ENCODE data around the gene CYBA.

- TF ChIP-seq ATF2 (CRISPR knock-in tag; IDR thresholded peaks at IDR 0.05) (no peak), CTCF (CRISPR knock-in tag; IDR thresholded peaks at IDR 0.05) (no peak), JUND (CRISPR knock-in tag; IDR thresholded peaks at IDR 0.05) (no peak), SNRNP70 (IDR thresholded peaks at IDR 0.05; ENCODE audit: low read depth, low read length) (no peak), NCOA1 (CRISPR knock-in tag; IDR thresholded peaks at IDR 0.05) (no peak), HDAC2 (CRISPR knock-in tag; IDR thresholded peaks at IDR 0.05) (no peak), ZNF274 (CRISPR knock-in tag; IDR thresholded peaks at IDR 0.05) (no peak), CEBPB (IDR thresholded peaks at IDR 0.05; ENCODE audit: borderline replicate concordance, low read depth, low read length) (no peak), SMYD3 (CRISPR knock-in tag; IDR thresholded peaks at IDR 0.05) (no peak), RAD21 (CRISPR knock-in tag; IDR thresholded peaks at IDR 0.05) (no peak), ELF4 (CRISPR knock-in tag; IDR thresholded peaks at IDR 0.05; ENCODE audit: borderline replicate concordance) (no peak), FOXC1 (CRISPR knock-in tag; IDR thresholded peaks at IDR 0.05; ENCODE audit: borderline replicate concordance) (no peak), ZNF354B (CRISPR knock-in tag; IDR thresholded peaks at IDR 0.05) (no peak), POLR2A (IDR thresholded peaks at IDR 0.05; ENCODE audit: insufficient read depth in 1 of 2, low read depth in 2 of 2, low read length in 2 of 2) (no peak)
Measured at GRCh38 chr16:88688013-88688778, 37.3 kb upstream of the CYBA start.
